Endothelial cell of umbilical vein (primary cell): ENCODE measurements around the gene NYAP1.

Experiments
- EZH2 ChIP-seq: IDR thresholded peaks from 2 replicates; pipeline ENCODE4 v1.6.1; 2012; ENCODE audit warnings: borderline replicate concordance, low read depth, mild to moderate bottlenecking, moderate library complexity, low read length, inconsistent platforms; ENCODE audit not compliant: severe bottlenecking
- FOS ChIP-seq: IDR thresholded peaks from 2 replicates; pipeline ENCODE4 v1.6.1; 2011; ENCODE audit warnings: mild to moderate bottlenecking, low read length, moderate library complexity, borderline replicate concordance; ENCODE audit not compliant: insufficient read depth
- JUN ChIP-seq: IDR thresholded peaks from 2 replicates; pipeline ENCODE4 v1.6.1; 2011; ENCODE audit warnings: borderline replicate concordance, low read depth; ENCODE audit not compliant: insufficient read length, insufficient read depth
- POLR2A ChIP-seq: IDR thresholded peaks from 2 replicates; pipeline ENCODE4 v1.6.1; 2012; ENCODE audit warnings: low read depth, mild to moderate bottlenecking, control low read depth, low read length
- TF ChIP-seq, protein P1 (sequence below), 2 donors: IDR thresholded peaks; 1 replicate in 1 of 2; 2 replicates in 1 of 2; pipeline ENCODE4 v1.5.1; 2011; ENCODE audit warnings: low read length in 2 of 2, mild to moderate bottlenecking in 2 of 2, moderate library complexity in 2 of 2, control low read depth in 1 of 2, inconsistent platforms in 1 of 2, low read depth in 1 of 2; ENCODE audit not compliant: insufficient read depth in 1 of 2; ENCODE audit errors: extremely low read depth in 1 of 2
- TF ChIP-seq, protein P2 (sequence below): IDR thresholded peaks from 2 replicates; pipeline ENCODE4 v1.6.1; 2011; ENCODE audit not compliant: insufficient read depth, insufficient read length

DNA sequence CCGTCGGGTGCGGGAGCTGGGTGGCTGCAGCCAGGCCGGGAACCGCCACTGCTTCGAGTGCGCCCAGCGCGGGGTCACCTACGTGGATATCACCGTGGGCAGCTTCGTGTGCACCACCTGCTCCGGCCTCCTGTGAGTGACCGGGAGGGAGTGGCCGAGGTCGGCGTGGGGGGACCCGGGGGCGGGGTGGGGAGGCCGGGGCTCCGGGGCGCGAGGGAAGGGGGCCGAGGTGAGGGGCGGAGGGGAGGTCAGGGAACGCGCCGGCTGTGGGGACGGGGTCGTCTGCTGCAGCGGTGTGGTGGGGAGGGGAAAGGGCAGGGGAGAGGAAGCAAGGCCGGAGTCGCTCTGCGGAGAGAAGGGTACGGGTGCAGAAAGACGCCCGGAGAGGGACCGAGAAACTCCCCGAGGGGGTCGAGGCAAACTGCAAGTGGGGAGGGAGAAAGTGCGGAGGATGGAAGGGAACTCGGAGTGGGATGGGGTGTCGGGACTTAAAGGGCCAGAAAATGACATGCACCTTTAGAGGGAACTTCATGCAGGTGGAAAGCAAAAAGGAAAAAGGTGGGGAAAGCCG, 55.8 kb downstream of the NYAP1 start:
- TF ChIP-seq, protein P1, sequence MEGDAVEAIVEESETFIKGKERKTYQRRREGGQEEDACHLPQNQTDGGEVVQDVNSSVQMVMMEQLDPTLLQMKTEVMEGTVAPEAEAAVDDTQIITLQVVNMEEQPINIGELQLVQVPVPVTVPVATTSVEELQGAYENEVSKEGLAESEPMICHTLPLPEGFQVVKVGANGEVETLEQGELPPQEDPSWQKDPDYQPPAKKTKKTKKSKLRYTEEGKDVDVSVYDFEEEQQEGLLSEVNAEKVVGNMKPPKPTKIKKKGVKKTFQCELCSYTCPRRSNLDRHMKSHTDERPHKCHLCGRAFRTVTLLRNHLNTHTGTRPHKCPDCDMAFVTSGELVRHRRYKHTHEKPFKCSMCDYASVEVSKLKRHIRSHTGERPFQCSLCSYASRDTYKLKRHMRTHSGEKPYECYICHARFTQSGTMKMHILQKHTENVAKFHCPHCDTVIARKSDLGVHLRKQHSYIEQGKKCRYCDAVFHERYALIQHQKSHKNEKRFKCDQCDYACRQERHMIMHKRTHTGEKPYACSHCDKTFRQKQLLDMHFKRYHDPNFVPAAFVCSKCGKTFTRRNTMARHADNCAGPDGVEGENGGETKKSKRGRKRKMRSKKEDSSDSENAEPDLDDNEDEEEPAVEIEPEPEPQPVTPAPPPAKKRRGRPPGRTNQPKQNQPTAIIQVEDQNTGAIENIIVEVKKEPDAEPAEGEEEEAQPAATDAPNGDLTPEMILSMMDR (IDR thresholded peaks at IDR 0.05; ENCODE audit: extremely low read depth in 1 of 2, insufficient read depth in 1 of 2, low read depth in 1 of 2, low read length in 2 of 2): no peak
- no peak for TF ChIP-seq EZH2
- no peak for TF ChIP-seq FOS
- TF ChIP-seq JUN: no peak
- TF ChIP-seq POLR2A: no peak
- TF ChIP-seq, protein P2, sequence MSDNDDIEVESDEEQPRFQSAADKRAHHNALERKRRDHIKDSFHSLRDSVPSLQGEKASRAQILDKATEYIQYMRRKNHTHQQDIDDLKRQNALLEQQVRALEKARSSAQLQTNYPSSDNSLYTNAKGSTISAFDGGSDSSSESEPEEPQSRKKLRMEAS: no peak
